GM18519 (cell line): ENCODE data around the gene NBAS.
"Not testable (repeated sequence)": the region's sequence is repeated elsewhere in the genome, so short reads cannot be mapped to it uniquely, and the experiment has no call there.

ENCODE experiments used
- ATAC-seq: cut with Tn5 transposase; IDR thresholded peaks from one replicate; pipeline ENCODE4 v1.9.1; 2021; ENCODE audit warnings: mild to moderate bottlenecking, moderate library complexity; ENCODE audit not compliant: unreplicated experiment, low FRiP score

Gene NBAS

GRCh38 chr2:15242936-15243461, 318.1 kb downstream of the NBAS start:
- no peak for ATAC-seq

- ATAC-seq: no peak
Measured at GRCh38 chr2:15241929-15242328, 319.2 kb downstream of the NBAS start.

- no peak for ATAC-seq
Measured at GRCh38 chr2:15241201-15241600, 319.9 kb downstream of the NBAS start.

- ATAC-seq: no peak
Measured at GRCh38 chr2:15238028-15238427, 323.1 kb downstream of the NBAS start.

GRCh38 chr2:15230599-15231192, 330.4 kb downstream of the NBAS start:
- ATAC-seq: no peak

- no peak for ATAC-seq
Measured at GRCh38 chr2:15226661-15227060, 334.5 kb downstream of the NBAS start.

GRCh38 chr2:15225131-15225530, 336.0 kb downstream of the NBAS start:
- ATAC-seq: no peak

- no peak for ATAC-seq
Measured at GRCh38 chr2:15224641-15225040, 336.5 kb downstream of the NBAS start.

- ATAC-seq: no peak
Measured at GRCh38 chr2:15223887-15224286, 337.2 kb downstream of the NBAS start.

GRCh38 chr2:15222856-15223255, 338.3 kb downstream of the NBAS start:
- no peak for ATAC-seq

- ATAC-seq: no peak
Measured at GRCh38 chr2:15220603-15221002, 340.5 kb downstream of the NBAS start.

- ATAC-seq: no peak
Measured at GRCh38 chr2:15218423-15219086, 342.6 kb downstream of the NBAS start.

- no peak for ATAC-seq
Measured at GRCh38 chr2:15212249-15212648, 348.9 kb downstream of the NBAS start.

- ATAC-seq: not testable (repeated sequence)
Measured at GRCh38 chr2:15210542-15210941, 350.6 kb downstream of the NBAS start.

GRCh38 chr2:15206419-15206818, 354.7 kb downstream of the NBAS start:
- no peak for ATAC-seq

GRCh38 chr2:15205562-15205961, 355.6 kb downstream of the NBAS start:
- ATAC-seq: no peak

GRCh38 chr2:15201009-15201408, 360.1 kb downstream of the NBAS start:
- ATAC-seq: no peak

GRCh38 chr2:15200581-15200980, 360.6 kb downstream of the NBAS start:
- no peak for ATAC-seq

- no peak for ATAC-seq
Measured at GRCh38 chr2:15198051-15198450, 363.1 kb downstream of the NBAS start.

- no peak for ATAC-seq
Measured at GRCh38 chr2:15195813-15196212, 365.3 kb downstream of the NBAS start.

- ATAC-seq: no peak
Measured at GRCh38 chr2:15191789-15192188, 369.3 kb downstream of the NBAS start.

- no peak for ATAC-seq
Measured at GRCh38 chr2:15189216-15189615, 371.9 kb downstream of the NBAS start.
